ENCODE results near the gene ASB13. TPM values are rescaled to one million over a fixed set of nuclear protein-coding genes. Genes with fewer than 3 reads are reported as not detected.

Gene ASB13
- total RNA-seq (2021; ENCODE audit: unreplicated experiment) = 25.9 TPM
- 13.5 and 15.9 TPM in 2 replicates for polyA plus RNA-seq (2012)
- percentile 70 among the genes with signal in this experiment for Bru-seq, nascent RNA
- percentile 52 among the genes with signal in this experiment for BruChase-seq, experiment 1, labeled RNA remaining after a 6-hour chase
- BruChase-seq, experiment 2, labeled RNA remaining after a 2-hour chase = percentile 66 among the genes with signal in this experiment
- long read RNA-seq, transcript ASB13-201 (6 exons, 2,699 nt) = major isoform, 29 of 49 reads
- long read RNA-seq, partial matches to known transcripts = 4 of 49 reads
- long read RNA-seq, other reads (novel, unspliced or antisense) = 14 of 49 reads

- no TSS peak for BruUV-seq (replicated peaks)
- Histone ChIP-seq H3K4me3 (replicated peaks in 1 of 2; ENCODE audit: low read depth in 1 of 2, low read length in 2 of 2) (peak within 1 kb of the TSS; percentile 80 to 93), H2AFZ (ENCODE audit: low read depth, low read length, poor library complexity, severe bottlenecking) (peak within 1 kb of the TSS; percentile 5), H3K9ac (ENCODE audit: low read length) (peak within 1 kb of the TSS; percentile 88), H3K36me3 (ENCODE audit: control insufficient read depth in 1 of 2, insufficient read depth in 2 of 2, low read length in 2 of 2) (no peaks in the 10 kb centered on the region), H4K20me1 (ENCODE audit: insufficient read depth) (no peaks in the 10 kb centered on the region), H3K4me2 (ENCODE audit: low read length) (peak within 1 kb of the TSS; percentile 99), H3K27ac (ENCODE audit: low read depth, low read length) (peak within 1 kb of the TSS; percentile 60), H3K9me3 (ENCODE audit: control insufficient read depth in 1 of 2, insufficient read depth in 1 of 2, low read depth in 1 of 2, low read length in 2 of 2) (no peaks in the 10 kb centered on the region), H3K4me1 (ENCODE audit: control insufficient read depth in 1 of 2, insufficient read depth in 2 of 2, low read length in 2 of 2) (peaks cover 9 to 23% of the 10 kb centered on the region in 2 experiments; a peak in 3 of 4 replicates), H3K27me3 (ENCODE audit: insufficient read depth, low read length) (no peaks in the 10 kb centered on the region), H3K9me2 (ENCODE audit: insufficient read depth) (no peaks in the 10 kb centered on the region), H3K79me2 (ENCODE audit: insufficient read depth, low read length) (peaks cover 21% of the 10 kb centered on the region; the same call in 1 of the 2 replicates)
- intact Hi-C loops (cut with micrococcal nuclease) = no loop called here
- ChIA-PET POLR2A (interaction anchor here (0.6 kb wide), 1 partner anchor 15 kb away, joined by 5 read pairs; no protein-coding TSS in a partner anchor), CTCF (no interaction called here), RAD21 (ENCODE audit: low non-redundant PET in 1 of 2, low total read pairs in 2 of 2, uncharacterized antibody in 2 of 2, unreplicated experiment in 2 of 2) (no interaction called here)
- DNase-seq (ENCODE audit: low read depth, low spot score) (peak; percentile 28), ATAC-seq (peak; percentile 94)
- TF ChIP-seq JUND (IDR thresholded peaks at IDR 0.05) = no peak
- no peak for TF ChIP-seq RAD21 (IDR thresholded peaks at IDR 0.05; ENCODE audit: low read depth)
- peak; percentile 83 for TF ChIP-seq POLR2A (IDR thresholded peaks at IDR 0.05; ENCODE audit: borderline replicate concordance, extremely low read depth, insufficient read depth, insufficient read length)
- TF ChIP-seq CBX3 (IDR thresholded peaks at IDR 0.05; ENCODE audit: low read depth) = no peak
- TF ChIP-seq FOSL1 (IDR thresholded peaks at IDR 0.05; ENCODE audit: low read depth) = no peak
- no peak for TF ChIP-seq ZNF274 (IDR thresholded peaks at IDR 0.05; ENCODE audit: low read depth, low read length)
- no peak; the same call in 1 of the 2 replicates for TF ChIP-seq SIN3A (IDR thresholded peaks at IDR 0.05; ENCODE audit: low read depth)
- no peak; the same call in 1 of the 2 replicates for TF ChIP-seq REST (IDR thresholded peaks at IDR 0.05; ENCODE audit: low read depth)
- no peak for TF ChIP-seq SRF (IDR thresholded peaks at IDR 0.05; ENCODE audit: low read depth)
- TF ChIP-seq CTCF (IDR thresholded peaks at IDR 0.05 in 2 of 3, conservative IDR thresholded peaks at IDR 0.05 in 1 of 3; ENCODE audit: borderline replicate concordance in 1 of 3, insufficient read depth in 1 of 3, low read depth in 2 of 3, low read length in 2 of 3) = no peak
- TF ChIP-seq CEBPB (IDR thresholded peaks at IDR 0.05; ENCODE audit: low read depth) = no peak
- no peak for TF ChIP-seq ZBTB33 (IDR thresholded peaks at IDR 0.05; ENCODE audit: extremely low read depth, insufficient replicate concordance, low read length)
- TF ChIP-seq YY1 (IDR thresholded peaks at IDR 0.05; ENCODE audit: extremely low read depth, insufficient replicate concordance, low read depth, low read length) = no peak
- TF ChIP-seq EGR1 (IDR thresholded peaks at IDR 0.05; ENCODE audit: low read depth) = peak; percentile 57; the same call in 1 of the 2 replicates
- peak; percentile 93 for TF ChIP-seq ZFX (IDR thresholded peaks at IDR 0.05)
- TF ChIP-seq SP1 (IDR thresholded peaks at IDR 0.05; ENCODE audit: low read depth) = peak; percentile 14
- peak; percentile 79 for TF ChIP-seq POLR2AphosphoS5 (IDR thresholded peaks at IDR 0.05; ENCODE audit: low read depth, low read length)
- TF ChIP-seq TCF7L2 (IDR thresholded peaks at IDR 0.05; ENCODE audit: borderline replicate concordance, extremely low read depth, insufficient read depth, insufficient read length) = no peak
These were observed at the start of gene ASB13 for GRCh38 chr10:5666008-5666840. TSS of gene ASB13 (minus strand) at chr10:5666595. CDS start at chr10:5666551, 44 bp downstream.

Data from HCT116 (cell line).